Neural progenitor cell (in vitro differentiated cells): Measurements from ENCODE around the gene FRMD5. TPM values are rescaled to one million over a fixed set of nuclear protein-coding genes. Genes with fewer than 3 reads are reported as not detected.

Experiments used
- DNase-seq: peaks from one replicate; pipeline ENCODE4 v3.0.0-alpha.2; 2016; ENCODE audit warnings: low spot score
- H2AFZ ChIP-seq: fragments of 200-600 bp; sonication (generic); replicated peaks from 2 replicates; pipeline ENCODE4 v1.6.1; 2016; ENCODE audit warnings: antibody characterized with exemption
- H3F3A ChIP-seq: fragments of 200-600 bp; sonication (generic); 2 replicates; pipeline ENCODE4 v1.6.1; 2016; ENCODE audit warnings: antibody characterized with exemption, low read depth
- H3K27ac ChIP-seq: fragments of 200-600 bp; sonication (generic); 2 replicates; pipeline ENCODE4 v1.5.1; 2016; ENCODE audit warnings: mild to moderate bottlenecking
- H3K27me3 ChIP-seq: fragments of 200-600 bp; sonication (generic); 2 replicates; pipeline ENCODE4 v1.6.1; 2016; ENCODE audit warnings: mild to moderate bottlenecking, moderate library complexity
- H3K36me3 ChIP-seq: fragments of 200-600 bp; sonication (generic); 2 replicates; pipeline ENCODE4 v1.5.1; 2016
- H3K4me1 ChIP-seq: fragments of 200-600 bp; sonication (generic); 2 replicates; pipeline ENCODE4 v1.6.1; 2016; ENCODE audit warnings: mixed run types
- H3K4me2 ChIP-seq: fragments of 200-600 bp; sonication (generic); 2 replicates; pipeline ENCODE4 v1.6.1; 2016
- H3K4me3 ChIP-seq: fragments of 200-600 bp; sonication (generic); 2 replicates; pipeline ENCODE4 v1.5.1; 2016
- H3K79me2 ChIP-seq: fragments of 200-600 bp; sonication (generic); 2 replicates; pipeline ENCODE4 v1.6.1; 2016; ENCODE audit warnings: low read depth
- H3K9ac ChIP-seq: fragments of 200-600 bp; sonication (generic); 2 replicates; pipeline ENCODE4 v1.6.1; 2016
- H3K9me3 ChIP-seq: fragments of 200-600 bp; sonication (generic); 2 replicates; pipeline ENCODE4 v1.5.1; 2016; ENCODE audit warnings: low read depth
- H4K20me1 ChIP-seq: fragments of 200-600 bp; sonication (generic); 2 replicates; pipeline ENCODE4 v1.6.1; 2016; ENCODE audit warnings: low read depth
- H3K27ac Mint-ChIP-seq: 3 replicates; pipeline ENCODE4 v1.8.0; 2021; ENCODE audit warnings: mixed read lengths
- H3K27me3 Mint-ChIP-seq: 2 replicates; pipeline ENCODE4 v1.8.0; 2022; ENCODE audit warnings: low read depth, mild to moderate bottlenecking, inconsistent platforms, moderate library complexity, mixed read lengths; ENCODE audit not compliant: insufficient read depth
- H3K36me3 Mint-ChIP-seq: 3 replicates; pipeline ENCODE4 v1.8.0; 2021; ENCODE audit warnings: mixed read lengths
- H3K4me1 Mint-ChIP-seq: 3 replicates; pipeline ENCODE4 v1.8.0; 2021; ENCODE audit warnings: mixed read lengths
- H3K4me3 Mint-ChIP-seq: 3 replicates; pipeline ENCODE4 v1.8.0; 2021; ENCODE audit warnings: mild to moderate bottlenecking, moderate library complexity, mixed read lengths
- H3K9me3 Mint-ChIP-seq: 3 replicates; pipeline ENCODE4 v1.8.0; 2020; ENCODE audit warnings: mixed read lengths
- CTCF ChIP-seq: fragments of 200-600 bp; sonication (generic); IDR thresholded peaks from 2 replicates; pipeline ENCODE4 v1.5.1; 2017; ENCODE audit warnings: antibody characterized with exemption, mild to moderate bottlenecking
- EZH2 ChIP-seq: fragments of 200-600 bp; sonication (generic); IDR thresholded peaks from 2 replicates; pipeline ENCODE4 v1.6.1; 2017; ENCODE audit warnings: antibody characterized with exemption, mild to moderate bottlenecking, moderate library complexity
- EZH2phosphoT487 ChIP-seq: fragments of 200-600 bp; sonication (generic); IDR thresholded peaks from 2 replicates; pipeline ENCODE4 v1.6.1; 2017; ENCODE audit warnings: antibody characterized with exemption
- total RNA-seq: library from RNA; depleted of rRNA; stranded (reverse); fragments of >200 nt; gene quantifications from 2 replicates; pipeline ENCODE4 v1.2.3, GENCODE V29; 2015; ENCODE audit warnings: low replicate concordance

The FRMD5 gene
- total RNA-seq, 1 donor from 2014 or later = 10.1 TPM

GRCh38 chr15:43919540-43920253 lies 275.4 kb downstream of the FRMD5 start:
- Histone ChIP-seq H3K9me3 (no peaks in the 10 kb centered on the region), H3K36me3 (no peaks in the 10 kb centered on the region), H3K9ac (no peak overlapping the region), H3K27me3 (no peaks in the 10 kb centered on the region), H3K4me1 (peaks cover 21% of the 10 kb centered on the region), H3K4me3 (no peak overlapping the region), H4K20me1 (no peaks in the 10 kb centered on the region), H2AFZ (no peak overlapping the region), H3K79me2 (no peaks in the 10 kb centered on the region), H3K4me2 (no peak overlapping the region), H3K27ac (no peak overlapping the region), H3F3A (peaks cover 9% of the 10 kb centered on the region)
- no peak overlapping the region for H3K27ac Mint-ChIP-seq
- TF ChIP-seq CTCF (no peak), EZH2phosphoT487 (no peak), EZH2 (no peak)
- no peaks in the 10 kb centered on the region for H3K9me3 Mint-ChIP-seq
- H3K27me3 Mint-ChIP-seq = peaks cover 2% of the 10 kb centered on the region
- H3K4me1 Mint-ChIP-seq = peaks cover 10% of the 10 kb centered on the region
- H3K36me3 Mint-ChIP-seq = no peaks in the 10 kb centered on the region
- no peak for DNase-seq
- H3K4me3 Mint-ChIP-seq = no peak overlapping the region

GRCh38 chr15:43918717-43919116 lies 276.4 kb downstream of the FRMD5 start:
- Histone ChIP-seq H3K4me2 (no peak overlapping the region), H4K20me1 (no peaks in the 10 kb centered on the region), H3K9me3 (no peaks in the 10 kb centered on the region), H3K36me3 (no peaks in the 10 kb centered on the region), H3F3A (peaks cover 9% of the 10 kb centered on the region), H3K4me3 (no peak overlapping the region), H3K4me1 (peaks cover 21% of the 10 kb centered on the region), H3K27ac (no peak overlapping the region), H3K79me2 (no peaks in the 10 kb centered on the region), H2AFZ (no peak overlapping the region), H3K27me3 (no peaks in the 10 kb centered on the region), H3K9ac (no peak overlapping the region)
- peaks cover 12% of the 10 kb centered on the region for H3K4me1 Mint-ChIP-seq
- H3K36me3 Mint-ChIP-seq = no peaks in the 10 kb centered on the region
- H3K27ac Mint-ChIP-seq = no peak overlapping the region
- peaks cover 2% of the 10 kb centered on the region for H3K27me3 Mint-ChIP-seq
- no peaks in the 10 kb centered on the region for H3K9me3 Mint-ChIP-seq
- no peak overlapping the region for H3K4me3 Mint-ChIP-seq
- no peak for DNase-seq
- no peak for TF ChIP-seq EZH2
- TF ChIP-seq CTCF = no peak
- TF ChIP-seq EZH2phosphoT487 = no peak

- Mint-ChIP-seq H3K4me1 (peaks cover 9% of the 10 kb centered on the region), H3K36me3 (no peaks in the 10 kb centered on the region), H3K27ac (no peak overlapping the region), H3K9me3 (no peaks in the 10 kb centered on the region), H3K27me3 (peaks cover 2% of the 10 kb centered on the region), H3K4me3 (no peak overlapping the region)
- DNase-seq = no peak
- Histone ChIP-seq H3F3A (peaks cover 9% of the 10 kb centered on the region), H3K36me3 (no peaks in the 10 kb centered on the region), H3K4me2 (peak overlapping the region; percentile 14), H3K27me3 (no peaks in the 10 kb centered on the region), H3K27ac (no peak overlapping the region), H3K79me2 (no peaks in the 10 kb centered on the region), H2AFZ (no peak overlapping the region), H3K9me3 (no peaks in the 10 kb centered on the region), H4K20me1 (no peaks in the 10 kb centered on the region), H3K4me1 (peaks cover 17% of the 10 kb centered on the region), H3K4me3 (no peak overlapping the region), H3K9ac (no peak overlapping the region)
- TF ChIP-seq CTCF (no peak), EZH2 (no peak), EZH2phosphoT487 (no peak)
Measured at GRCh38 chr15:43916326-43916660, 278.8 kb downstream of the FRMD5 start.
